Tibial artery (tissue), 4 donors: Measurements from ENCODE around the gene GDF11.

Experiments used
- DNase-seq, 2 donors: peaks; one replicate each; pipeline ENCODE4 v3.0.0-alpha.2; 2019
- H3K27ac ChIP-seq, 2 donors: fragments of 200-600 bp; sonication (generic) in 1 of 2; 1 replicate in 1 of 2; 2 replicates in 1 of 2; pipeline ENCODE4 v1.5.1; 2018 to 2019; ENCODE audit warnings: mild to moderate bottlenecking in 1 of 2
- H3K27me3 ChIP-seq, 2 donors: fragments of 200-600 bp; sonication (generic) in 1 of 2; one replicate each; pipeline versions ENCODE4 v1.5.1 to v1.6.0; 2016 to 2019
- H3K36me3 ChIP-seq, 3 donors: fragments of 200-600 bp; sonication (generic) in 2 of 3; one replicate each; pipeline ENCODE4 v1.5.1; 2016 to 2019; ENCODE audit warnings: mild to moderate bottlenecking in 2 of 3
- H3K4me1 ChIP-seq, 4 donors: fragments of 200-600 bp; sonication (generic) in 2 of 4; 1 replicate in 3 of 4; 2 replicates in 1 of 4; pipeline ENCODE4 v1.5.1; 2016 to 2019
- H3K4me3 ChIP-seq, 2 donors: fragments of 200-600 bp; sonication (generic) in 1 of 2; 1 replicate in 1 of 2; 2 replicates in 1 of 2; pipeline ENCODE4 v1.5.1; 2018 to 2019; ENCODE audit warnings: mild to moderate bottlenecking in 2 of 2
- H3K9me3 ChIP-seq, 3 donors: fragments of 200-600 bp; sonication (generic) in 1 of 3; one replicate each; pipeline ENCODE4 v1.5.1; 2016 to 2019
- intact Hi-C: fragments of 100-400 bp; cut with DNase I; formaldehyde crosslinking; loops from one replicate; pipeline ENCODE4 v1.15.0; 2023; ENCODE audit warnings: low total_unique reads
- TF ChIP-seq, protein P1 (sequence below), 2 experiments: fragments of 200-600 bp in 1 of 2; fragments of 450-650 bp in 1 of 2; IDR thresholded peaks; one replicate each; pipeline ENCODE4 v1.5.1; 2017 to 2019; ENCODE audit warnings: antibody characterized with exemption in 2 of 2, mild to moderate bottlenecking in 1 of 2, moderate library complexity in 1 of 2

GDF11 gene

DNA sequence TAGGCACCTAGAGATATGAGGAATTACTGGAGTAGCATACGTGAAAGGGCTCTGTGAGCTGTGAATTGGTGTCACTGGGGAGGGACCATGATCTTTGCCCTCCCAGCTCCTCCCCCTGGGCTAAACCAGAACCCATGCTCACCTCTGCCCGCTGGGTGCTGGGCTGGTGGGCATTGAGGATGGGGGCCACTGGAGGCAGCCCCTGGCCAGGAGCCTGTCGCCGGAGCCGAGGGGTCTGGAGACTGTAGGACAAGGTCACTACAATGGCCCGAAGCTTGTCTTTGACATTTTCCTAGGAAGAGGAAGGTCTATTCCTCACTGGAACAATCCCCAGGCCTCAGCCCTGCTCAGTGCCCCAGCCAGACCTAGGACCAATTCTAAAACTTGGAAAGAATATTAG is 46.8 kb upstream of the GDF11 start:
- peaks cover 70 to 90% (median 84%) of the 10 kb centered on the region in 3 donors for H3K36me3 ChIP-seq
- H3K9me3 ChIP-seq = no peaks in the 10 kb centered on the region
- TF ChIP-seq, protein P1, sequence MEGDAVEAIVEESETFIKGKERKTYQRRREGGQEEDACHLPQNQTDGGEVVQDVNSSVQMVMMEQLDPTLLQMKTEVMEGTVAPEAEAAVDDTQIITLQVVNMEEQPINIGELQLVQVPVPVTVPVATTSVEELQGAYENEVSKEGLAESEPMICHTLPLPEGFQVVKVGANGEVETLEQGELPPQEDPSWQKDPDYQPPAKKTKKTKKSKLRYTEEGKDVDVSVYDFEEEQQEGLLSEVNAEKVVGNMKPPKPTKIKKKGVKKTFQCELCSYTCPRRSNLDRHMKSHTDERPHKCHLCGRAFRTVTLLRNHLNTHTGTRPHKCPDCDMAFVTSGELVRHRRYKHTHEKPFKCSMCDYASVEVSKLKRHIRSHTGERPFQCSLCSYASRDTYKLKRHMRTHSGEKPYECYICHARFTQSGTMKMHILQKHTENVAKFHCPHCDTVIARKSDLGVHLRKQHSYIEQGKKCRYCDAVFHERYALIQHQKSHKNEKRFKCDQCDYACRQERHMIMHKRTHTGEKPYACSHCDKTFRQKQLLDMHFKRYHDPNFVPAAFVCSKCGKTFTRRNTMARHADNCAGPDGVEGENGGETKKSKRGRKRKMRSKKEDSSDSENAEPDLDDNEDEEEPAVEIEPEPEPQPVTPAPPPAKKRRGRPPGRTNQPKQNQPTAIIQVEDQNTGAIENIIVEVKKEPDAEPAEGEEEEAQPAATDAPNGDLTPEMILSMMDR (IDR thresholded peaks at IDR 0.05) = no peak
- peak in 1 of 2 donors; percentile 48 for DNase-seq
- no peaks in the 10 kb centered on the region for H3K27me3 ChIP-seq
- peak overlapping the region in 1 of 2 donors; percentile 16 for H3K27ac ChIP-seq
- intact Hi-C loops = no loop called here
- H3K4me1 ChIP-seq = peaks cover 0 to 29% (median 15%) of the 10 kb centered on the region in 4 donors
- no peak overlapping the region for H3K4me3 ChIP-seq

DNA sequence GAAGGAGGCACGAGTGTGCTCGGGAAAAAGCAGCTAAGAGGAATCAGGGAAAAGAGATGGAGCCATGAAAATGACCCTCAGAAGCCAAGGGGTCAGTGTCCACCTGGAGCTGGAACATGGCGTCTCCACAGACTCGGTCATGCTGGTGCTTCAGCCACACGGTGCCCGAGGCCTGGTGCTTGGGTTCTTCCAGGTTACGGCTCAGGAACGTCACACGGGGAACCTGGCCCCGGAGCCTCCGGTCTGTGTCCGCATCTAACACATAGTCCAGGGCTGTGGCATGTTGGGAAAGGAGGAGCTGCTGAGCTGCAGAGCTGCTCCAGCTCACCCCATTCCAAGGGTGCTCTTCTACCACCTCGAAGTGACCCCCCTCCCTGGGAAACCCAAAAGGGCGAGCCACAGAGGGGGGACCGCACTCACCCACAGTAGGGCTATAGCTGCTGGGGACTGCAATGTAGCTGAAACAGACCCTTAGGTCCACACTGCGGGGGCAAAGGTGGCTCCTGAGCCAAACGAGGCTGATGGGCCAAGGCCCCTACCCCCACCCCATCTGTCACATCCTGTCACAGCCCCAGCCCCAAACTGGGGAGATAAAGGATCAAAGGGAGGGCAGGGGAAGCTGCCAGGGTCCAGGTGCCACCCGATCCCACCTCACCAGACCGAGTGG is 46.0 kb upstream of the GDF11 start:
- peaks cover 0 to 37% (median 23%) of the 10 kb centered on the region in 4 donors for H3K4me1 ChIP-seq
- TF ChIP-seq, protein P1 (IDR thresholded peaks at IDR 0.05) = no peak
- intact Hi-C loops = no loop called here
- no peak overlapping the region for H3K4me3 ChIP-seq
- no peaks in the 10 kb centered on the region for H3K27me3 ChIP-seq
- no peaks in the 10 kb centered on the region for H3K9me3 ChIP-seq
- peak in 1 of 2 donors; percentile 53 for DNase-seq
- H3K36me3 ChIP-seq = peaks cover 62 to 85% (median 76%) of the 10 kb centered on the region in 3 donors
- H3K27ac ChIP-seq = peak overlapping the region; percentile 10 to 38

DNA sequence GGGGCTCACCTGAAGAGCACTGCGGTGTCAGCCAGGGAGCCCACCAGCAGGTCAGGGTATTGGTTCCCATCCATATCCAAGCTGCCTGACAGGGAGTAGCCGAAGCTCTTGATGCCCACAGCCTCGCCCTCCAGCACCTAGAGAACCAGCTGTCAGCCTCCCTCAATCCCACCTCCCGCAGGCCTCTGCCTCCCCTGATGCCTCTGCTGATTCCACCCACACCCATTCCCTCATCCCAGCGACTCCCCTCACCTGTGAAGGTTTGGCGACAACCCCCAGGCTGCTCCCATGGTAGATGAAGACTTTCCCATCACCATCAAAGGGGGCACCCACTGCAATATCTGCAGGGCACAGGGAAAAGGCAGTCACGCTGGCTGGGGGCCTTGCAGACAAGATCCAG is 45.2 kb upstream of the GDF11 start:
- DNase-seq = peak in 1 of 2 donors; percentile 37
- Histone ChIP-seq H3K4me3 (no peak overlapping the region), H3K4me1 (peaks cover 0 to 44% (median 28%) of the 10 kb centered on the region in 4 donors), H3K27ac (peak overlapping the region; percentile 10 to 38), H3K36me3 (peaks cover 54 to 77% (median 68%) of the 10 kb centered on the region in 3 donors), H3K9me3 (no peaks in the 10 kb centered on the region), H3K27me3 (no peaks in the 10 kb centered on the region)
- TF ChIP-seq, protein P1 (IDR thresholded peaks at IDR 0.05) = no peak
- intact Hi-C loops = no loop called here

DNA sequence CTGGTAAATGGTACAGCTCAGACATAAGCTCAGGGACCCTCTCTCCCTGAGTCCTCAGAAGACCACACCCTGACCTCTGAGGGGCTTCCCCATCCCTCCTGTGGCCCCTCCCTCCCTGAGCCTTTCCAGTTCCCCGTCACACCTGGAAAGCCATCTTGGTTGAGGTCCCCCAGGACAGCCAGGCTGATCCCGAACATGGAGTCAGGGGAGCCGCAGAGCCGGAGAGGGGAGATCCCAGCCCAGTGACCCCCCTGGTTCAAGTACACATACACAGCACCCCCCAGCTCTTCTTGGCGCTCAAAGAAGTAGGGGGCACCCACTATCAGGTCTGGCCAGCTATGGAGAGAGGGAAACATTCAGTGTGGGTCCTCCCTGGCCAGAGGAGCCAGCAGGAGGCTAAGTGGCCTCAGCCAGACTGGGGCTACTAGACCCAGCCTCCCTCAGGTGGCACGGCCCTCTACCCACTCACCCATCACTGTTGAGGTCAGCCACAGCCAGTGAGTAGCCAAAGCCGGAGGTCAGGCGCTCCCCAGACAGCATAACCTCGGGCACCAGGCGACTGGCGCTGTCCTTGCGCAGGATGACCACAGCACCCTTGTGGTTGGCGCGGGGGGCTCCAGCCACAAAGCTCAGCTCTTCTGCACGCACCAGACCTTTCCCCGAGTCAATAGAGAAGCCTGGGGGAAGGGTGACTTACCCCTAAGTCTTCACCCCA is 44.5 kb upstream of the GDF11 start:
- Histone ChIP-seq H3K27ac (peak overlapping the region; percentile 38 to 98), H3K36me3 (peaks cover 47 to 70% (median 63%) of the 10 kb centered on the region in 3 donors), H3K4me3 (no peak overlapping the region), H3K27me3 (no peaks in the 10 kb centered on the region), H3K9me3 (no peaks in the 10 kb centered on the region), H3K4me1 (peaks cover 0 to 51% (median 35%) of the 10 kb centered on the region in 4 donors)
- TF ChIP-seq, protein P1 (IDR thresholded peaks at IDR 0.05) = no peak
- peak in 1 of 2 donors; percentile 61 for DNase-seq
- intact Hi-C loops = no loop called here

DNA sequence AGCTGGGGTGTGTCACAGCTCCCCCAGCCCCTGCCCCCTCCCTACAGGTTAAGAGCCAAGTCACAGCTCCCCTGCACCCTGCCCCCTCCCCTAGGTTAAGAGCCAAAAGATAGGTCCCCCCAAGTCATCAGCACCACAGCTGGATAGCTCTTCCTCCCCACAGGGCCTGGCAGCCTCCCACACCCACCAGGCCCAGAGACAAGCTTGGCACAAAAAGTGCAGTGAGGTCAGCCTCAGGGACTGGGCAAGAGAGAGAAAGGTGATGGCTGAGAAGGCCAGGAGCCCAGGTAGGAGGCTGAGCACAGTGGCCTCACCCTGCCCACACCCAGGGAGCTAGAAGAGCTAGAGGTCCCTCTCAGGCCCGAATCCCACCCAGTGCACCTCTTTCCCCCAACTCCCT is 44.0 kb upstream of the GDF11 start:
- TF ChIP-seq, protein P1 (IDR thresholded peaks at IDR 0.05) = no peak
- no peak overlapping the region for H3K4me3 ChIP-seq
- H3K27ac ChIP-seq = peak overlapping the region; percentile 38 to 98
- intact Hi-C loops = no loop called here
- no peaks in the 10 kb centered on the region for H3K9me3 ChIP-seq
- peaks cover 0 to 57% (median 41%) of the 10 kb centered on the region in 4 donors for H3K4me1 ChIP-seq
- peaks cover 41 to 64% (median 58%) of the 10 kb centered on the region in 3 donors for H3K36me3 ChIP-seq
- DNase-seq = peak in 1 of 2 donors; percentile 51
- no peaks in the 10 kb centered on the region for H3K27me3 ChIP-seq
